ENCODE measurements around the gene PIGA. TPM values are rescaled to one million over a fixed set of nuclear protein-coding genes. Genes with fewer than 3 reads are reported as not detected.
"Not testable (repeated sequence)": the region's sequence is repeated elsewhere in the genome, so short reads cannot be mapped to it uniquely, and the experiment has no call there.

The PIGA gene
- total RNA-seq, 1 donor: 111 TPM

GRCh38 chrX:15298780-15299179, 36.5 kb downstream of the PIGA start:
- H3K4me1 ChIP-seq (ENCODE audit: insufficient read depth, low read length): peaks cover 11% of the 10 kb centered on the region
- no peak overlapping the region for H3K4me3 ChIP-seq (ENCODE audit: low read length)
- no peaks in the 10 kb centered on the region for H3K27me3 ChIP-seq (ENCODE audit: insufficient read depth, low read length)
- no peaks in the 10 kb centered on the region for H3K9me3 ChIP-seq (ENCODE audit: low read depth, low read length)

GRCh38 chrX:15298201-15298600, 37.1 kb downstream of the PIGA start:
- Histone ChIP-seq H3K9me3 (ENCODE audit: low read depth, low read length) (no peaks in the 10 kb centered on the region), H3K4me1 (ENCODE audit: insufficient read depth, low read length) (peaks cover 11% of the 10 kb centered on the region), H3K27me3 (ENCODE audit: insufficient read depth, low read length) (no peaks in the 10 kb centered on the region), H3K4me3 (ENCODE audit: low read length) (no peak overlapping the region)

- Histone ChIP-seq H3K4me1 (ENCODE audit: insufficient read depth, low read length) (peaks cover 7% of the 10 kb centered on the region), H3K9me3 (ENCODE audit: low read depth, low read length) (no peaks in the 10 kb centered on the region), H3K4me3 (ENCODE audit: low read length) (no peak overlapping the region), H3K27me3 (ENCODE audit: insufficient read depth, low read length) (no peaks in the 10 kb centered on the region)
Measured at GRCh38 chrX:15293451-15293850, 41.9 kb downstream of the PIGA start.

GRCh38 chrX:15292861-15293260, 42.5 kb downstream of the PIGA start:
- H3K4me3 ChIP-seq (ENCODE audit: low read length): no peak overlapping the region
- no peaks in the 10 kb centered on the region for H3K27me3 ChIP-seq (ENCODE audit: insufficient read depth, low read length)
- peaks cover under 1% of the 10 kb centered on the region for H3K4me1 ChIP-seq (ENCODE audit: insufficient read depth, low read length)
- no peaks in the 10 kb centered on the region for H3K9me3 ChIP-seq (ENCODE audit: low read depth, low read length)

- H3K4me1 ChIP-seq (ENCODE audit: insufficient read depth, low read length): no peaks in the 10 kb centered on the region
- no peak overlapping the region for H3K4me3 ChIP-seq (ENCODE audit: low read length)
- no peaks in the 10 kb centered on the region for H3K9me3 ChIP-seq (ENCODE audit: low read depth, low read length)
- H3K27me3 ChIP-seq (ENCODE audit: insufficient read depth, low read length): no peaks in the 10 kb centered on the region
Measured at GRCh38 chrX:15277604-15278003, 57.7 kb downstream of the PIGA start.

GRCh38 chrX:15274946-15275345, 60.4 kb downstream of the PIGA start:
- no peaks in the 10 kb centered on the region for H3K27me3 ChIP-seq (ENCODE audit: insufficient read depth, low read length)
- no peaks in the 10 kb centered on the region for H3K4me1 ChIP-seq (ENCODE audit: insufficient read depth, low read length)
- no peaks in the 10 kb centered on the region for H3K9me3 ChIP-seq (ENCODE audit: low read depth, low read length)
- H3K4me3 ChIP-seq (ENCODE audit: low read length): no peak overlapping the region

GRCh38 chrX:15273275-15273674, 62.0 kb downstream of the PIGA start:
- not testable (repeated sequence) for H3K4me1 ChIP-seq (ENCODE audit: insufficient read depth, low read length); H3K4me3 ChIP-seq (ENCODE audit: low read length); H3K9me3 ChIP-seq (ENCODE audit: low read depth, low read length); H3K27me3 ChIP-seq (ENCODE audit: insufficient read depth, low read length)

GRCh38 chrX:15271757-15272156, 63.6 kb downstream of the PIGA start:
- no peaks in the 10 kb centered on the region for H3K27me3 ChIP-seq (ENCODE audit: insufficient read depth, low read length)
- H3K4me1 ChIP-seq (ENCODE audit: insufficient read depth, low read length): no peaks in the 10 kb centered on the region
- no peak overlapping the region for H3K4me3 ChIP-seq (ENCODE audit: low read length)
- no peaks in the 10 kb centered on the region for H3K9me3 ChIP-seq (ENCODE audit: low read depth, low read length)

- H3K27me3 ChIP-seq (ENCODE audit: insufficient read depth, low read length): no peaks in the 10 kb centered on the region
- no peaks in the 10 kb centered on the region for H3K9me3 ChIP-seq (ENCODE audit: low read depth, low read length)
- H3K4me1 ChIP-seq (ENCODE audit: insufficient read depth, low read length): no peaks in the 10 kb centered on the region
- no peak within 1 kb of the TSS for H3K4me3 ChIP-seq (ENCODE audit: low read length)
Measured at GRCh38 chrX:15269618-15270521, 65.5 kb downstream of the PIGA start, which contains the start of gene ASB9. ASB9 (minus strand) TSS chrX:15270083; CDS start chrX:15269874, 209 bp downstream.

Other genes with a start within 250 kb of the PIGA start
- gene ASB9, start 65.4 kb downstream of the PIGA start, total RNA-seq: 1.3 TPM
- not detected for gene ASB11, start 19.9 kb downstream of the PIGA start, total RNA-seq
- not detected for gene VEGFD, start 48.9 kb upstream of the PIGA start, total RNA-seq
- not detected for gene PIR, start 157.8 kb upstream of the PIGA start, total RNA-seq
- 0.10 TPM for gene BMX, start 165.3 kb upstream of the PIGA start, total RNA-seq